GM18870 (cell line): ENCODE data around the gene BEST4.
A peak's percentile ranks its signal among the peaks of the same experiment; 100 is the strongest.
"Not testable (repeated sequence)": the region's sequence is repeated elsewhere in the genome, so short reads cannot be mapped to it uniquely, and the experiment has no call there.

Experiments
- ATAC-seq: cut with Tn5 transposase; IDR thresholded peaks from one replicate; pipeline ENCODE4 v1.9.1; 2021; ENCODE audit warnings: moderate library complexity; ENCODE audit not compliant: unreplicated experiment

The BEST4 gene

GRCh38 chr1:44803062-44803311, 15.0 kb upstream of the BEST4 start:
- ATAC-seq: no peak

- no peak for ATAC-seq
Measured at GRCh38 chr1:44802306-44803061, 14.5 kb upstream of the BEST4 start.

- no peak for ATAC-seq
Measured at GRCh38 chr1:44801491-44802305, 13.7 kb upstream of the BEST4 start.

GRCh38 chr1:44799770-44800584, 12.0 kb upstream of the BEST4 start, which contains the start of gene PLK3:
Gene PLK3 (plus strand): TSS chr1:44800377. CDS start chr1:44800464, 87 bp downstream.
- ATAC-seq: peak; percentile 74

DNA sequence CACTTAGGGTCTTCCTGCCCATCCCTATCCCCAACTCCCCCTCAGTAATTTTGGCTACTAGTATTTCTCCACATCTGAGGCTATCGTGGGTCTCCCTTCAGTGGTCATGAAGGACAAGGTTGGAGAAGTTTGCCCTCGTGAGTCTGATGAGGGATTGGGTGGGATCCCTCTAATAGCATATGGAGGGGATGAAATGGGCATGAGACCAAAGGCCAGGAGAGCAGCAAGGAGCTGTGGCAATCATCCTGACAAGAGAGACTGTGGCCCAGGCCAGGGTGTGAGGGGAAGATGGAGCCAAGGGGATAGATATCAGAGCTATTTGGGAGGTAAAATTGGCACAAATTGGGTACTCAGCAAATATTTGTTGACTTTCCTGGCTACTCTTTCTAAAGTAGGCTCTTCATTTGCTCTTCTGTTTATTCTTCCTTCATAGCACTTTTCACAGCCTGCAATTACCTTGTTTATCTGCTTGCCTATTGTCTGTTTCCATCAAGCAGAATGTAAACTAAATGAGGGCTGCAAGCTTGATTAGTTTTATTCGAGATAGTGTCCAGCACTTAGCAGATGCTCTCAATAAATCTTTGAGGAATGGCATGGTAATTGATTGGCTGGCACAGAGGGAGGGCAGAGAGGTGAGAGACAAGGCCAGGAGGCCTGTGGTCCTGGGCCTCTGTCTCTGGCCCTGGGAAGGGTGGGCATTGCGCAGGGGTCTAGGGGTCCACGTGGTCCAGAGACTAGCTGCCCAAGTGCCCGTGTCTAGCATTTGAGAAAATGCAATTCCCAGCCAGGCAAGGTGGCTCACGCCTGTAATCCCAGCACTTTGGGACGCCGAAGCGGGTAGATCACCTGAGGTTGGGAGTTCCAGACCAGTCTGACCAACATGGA, 10.8 kb upstream of the BEST4 start:
- no peak for ATAC-seq

DNA sequence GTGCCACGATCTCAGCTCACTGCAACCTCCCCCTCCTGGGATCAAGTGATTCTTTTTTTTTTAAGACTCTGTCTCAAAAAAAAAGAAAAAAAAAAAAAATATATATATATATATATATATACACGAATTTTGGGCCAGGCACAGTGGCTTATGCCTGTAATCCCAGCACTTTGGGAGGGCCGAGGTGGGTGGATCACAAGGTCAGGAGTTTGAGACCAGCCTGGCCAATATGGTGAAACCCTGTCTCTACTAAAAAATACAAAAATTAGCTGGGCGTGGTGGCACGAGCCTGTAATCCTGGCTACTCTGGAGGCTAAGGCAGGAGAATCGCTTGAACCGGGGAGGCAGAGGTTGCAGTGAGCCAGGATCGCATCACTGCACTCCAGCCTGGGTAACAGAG, 9.9 kb upstream of the BEST4 start:
- ATAC-seq: not testable (repeated sequence)

- no peak for ATAC-seq
Measured at GRCh38 chr1:44792736-44793502, 4.9 kb upstream of the BEST4 start.

- ATAC-seq: no peak
Measured at GRCh38 chr1:44790968-44791801, 3.2 kb upstream of the BEST4 start.

DNA sequence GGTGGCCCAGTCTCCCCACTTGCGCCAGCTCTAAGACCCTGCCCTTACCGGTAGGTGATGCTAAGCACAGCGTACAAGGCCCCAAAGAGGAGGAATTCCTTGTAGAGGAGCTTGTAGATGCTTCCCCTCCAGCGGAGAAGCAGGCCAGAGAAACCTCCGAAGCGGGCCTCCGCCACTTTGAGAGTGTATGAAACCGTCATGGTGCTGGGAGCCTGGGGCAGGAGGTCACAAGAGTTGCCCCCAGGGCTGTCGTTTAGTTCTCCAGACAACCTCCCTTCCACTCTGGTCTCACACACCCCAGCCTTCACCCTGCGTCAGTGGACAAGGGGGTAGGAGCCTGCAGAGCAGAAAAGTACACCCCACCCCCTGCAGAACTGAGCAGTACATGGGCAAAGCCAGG, 464 bp downstream of the BEST4 start:
- no peak for ATAC-seq

- ATAC-seq: no peak
Measured at GRCh38 chr1:44786841-44787426, 1.0 kb downstream of the BEST4 start.

GRCh38 chr1:44786138-44786840, 1.7 kb downstream of the BEST4 start:
- no peak for ATAC-seq

DNA sequence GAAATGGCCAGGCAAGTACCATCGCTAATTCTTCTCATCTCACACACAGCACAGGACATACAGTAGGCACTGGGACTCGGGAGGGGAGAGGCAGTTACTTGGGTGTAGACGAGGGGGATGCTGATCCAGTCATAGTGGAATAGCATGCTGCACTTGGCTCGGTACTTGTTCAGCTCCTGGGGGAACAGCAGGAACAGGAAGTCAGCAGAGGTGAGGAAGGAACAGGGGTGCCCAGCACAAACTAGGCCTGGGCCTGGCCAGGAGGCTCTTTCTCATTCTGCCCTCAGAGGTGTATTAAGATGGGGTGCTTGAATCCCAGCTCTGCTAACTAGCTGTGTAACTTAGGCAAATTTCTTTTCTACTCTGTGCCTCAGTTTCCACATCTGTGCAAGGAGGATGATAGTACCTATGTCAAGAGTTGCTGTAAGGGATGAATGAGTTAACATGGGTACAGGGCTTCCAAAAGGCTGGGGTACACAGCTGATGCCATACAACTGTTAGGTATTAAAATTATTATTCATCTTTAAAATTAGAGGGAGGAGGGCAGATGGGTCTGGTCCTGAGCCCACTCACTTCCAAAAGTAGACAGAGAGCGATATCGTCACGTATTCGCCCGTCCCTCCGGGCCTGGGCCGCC, 2.4 kb downstream of the BEST4 start:
- no peak for ATAC-seq

GRCh38 chr1:44785029-44785380, 3.0 kb downstream of the BEST4 start:
- no peak for ATAC-seq

GRCh38 chr1:44784094-44785028, 3.6 kb downstream of the BEST4 start:
- ATAC-seq: no peak

- no peak for ATAC-seq
Measured at GRCh38 chr1:44783697-44784093, 4.3 kb downstream of the BEST4 start.

DNA sequence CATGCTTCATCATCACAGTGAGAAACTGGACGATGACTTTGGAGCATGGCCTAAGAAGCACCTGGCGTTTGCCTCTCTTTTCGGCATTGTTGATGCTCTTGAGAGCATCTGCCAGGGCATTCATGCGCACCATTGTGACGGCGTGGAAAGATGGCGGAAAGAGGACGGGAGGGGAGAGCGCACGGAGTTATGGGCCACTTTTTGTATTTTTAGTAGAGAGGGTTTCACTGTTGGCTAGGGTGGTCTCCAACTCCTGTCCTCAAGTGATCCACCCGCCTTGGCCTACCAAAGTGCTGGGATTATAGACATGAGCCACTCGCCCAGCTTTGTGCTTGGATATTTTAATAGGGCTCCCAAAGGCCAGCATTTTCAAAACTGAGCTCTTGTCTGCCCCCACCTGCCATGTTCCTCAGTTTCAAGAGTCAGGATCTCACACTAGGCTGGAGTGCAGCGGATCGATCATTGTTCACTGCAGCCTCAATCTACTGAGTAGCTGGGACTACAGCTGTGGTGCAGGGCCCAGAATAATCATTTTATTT, 7.3 kb downstream of the BEST4 start:
- ATAC-seq: no peak
